CD1c-positive myeloid dendritic cell (primary cell): ENCODE measurements around the gene LYRM4.

Experiments used
- DNase-seq: peaks from one replicate; pipeline ENCODE4 v3.0.0-alpha.2; 2016; ENCODE audit errors: extremely low spot score

LYRM4 gene

GRCh38 chr6:5098501-5099270, 162.1 kb downstream of the LYRM4 start:
- DNase-seq, result no peak

- no peak for DNase-seq
These were observed 164.3 kb downstream of the LYRM4 start for GRCh38 chr6:5096482-5096881.

GRCh38 chr6:5095236-5095635, 165.5 kb downstream of the LYRM4 start:
- DNase-seq, result no peak

GRCh38 chr6:5094327-5094726, 166.4 kb downstream of the LYRM4 start:
- DNase-seq, result no peak

DNA sequence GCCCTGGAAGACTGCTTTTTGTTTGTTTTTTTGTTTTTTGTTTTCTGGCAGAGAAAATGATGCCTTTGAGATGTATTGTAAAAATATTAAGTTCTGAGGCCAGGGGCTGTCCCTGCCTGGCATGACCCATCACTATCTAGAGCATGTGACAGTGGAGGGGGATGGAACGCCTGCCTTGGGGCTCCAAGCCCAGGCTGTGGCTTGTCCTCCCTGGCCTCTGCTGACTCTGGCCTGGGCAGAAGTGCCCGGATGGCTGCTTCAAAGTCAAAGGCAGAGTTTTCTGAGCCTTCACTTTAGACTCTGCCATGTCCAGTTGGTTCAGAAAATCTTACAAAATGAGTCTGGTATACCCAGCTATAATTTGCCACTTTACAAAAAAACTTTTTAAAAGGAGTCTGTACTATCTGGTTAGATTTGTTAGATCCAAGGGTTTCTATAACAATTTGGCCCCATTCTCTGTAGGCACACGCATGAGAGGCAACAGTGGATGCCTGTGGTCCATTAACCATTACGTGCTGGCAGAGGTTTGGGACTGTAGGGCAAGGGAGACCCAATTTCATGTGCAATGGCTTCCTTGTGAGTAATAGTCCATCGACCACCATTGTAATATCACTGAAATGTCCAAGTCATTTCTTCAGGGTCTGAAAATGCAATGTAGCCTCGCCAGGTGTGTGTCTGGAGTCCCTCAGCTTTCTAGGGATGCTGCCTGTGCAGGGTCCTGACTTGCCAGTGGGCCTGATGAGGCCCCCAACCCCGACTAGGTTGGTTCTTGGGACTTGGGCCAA, 167.3 kb downstream of the LYRM4 start:
- DNase-seq, result no peak

GRCh38 chr6:5091210-5092069, 169.3 kb downstream of the LYRM4 start:
- DNase-seq, result no peak

GRCh38 chr6:5090603-5091002, 170.1 kb downstream of the LYRM4 start:
- DNase-seq, result no peak

- DNase-seq, result no peak
These were observed 171.0 kb downstream of the LYRM4 start for GRCh38 chr6:5089481-5090438.

DNA sequence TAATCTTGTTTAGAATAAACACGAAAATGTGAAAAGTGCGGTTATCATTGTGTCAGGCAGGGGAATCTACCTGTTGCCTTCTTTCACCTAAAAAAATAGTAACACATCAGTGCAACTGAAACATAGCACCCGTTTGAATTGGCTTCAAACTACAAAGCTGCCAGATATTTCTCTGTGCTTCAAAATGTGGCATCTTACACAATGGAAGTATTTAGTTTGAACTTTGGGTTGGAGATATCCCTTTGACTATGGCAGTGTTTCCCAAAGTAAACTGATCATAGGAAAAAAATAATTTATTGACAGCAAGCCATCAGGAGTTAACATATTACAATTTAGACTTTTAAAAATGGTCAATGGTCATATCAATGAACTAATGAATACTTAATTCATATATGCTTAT, 172.0 kb downstream of the LYRM4 start:
- no peak for DNase-seq

DNA sequence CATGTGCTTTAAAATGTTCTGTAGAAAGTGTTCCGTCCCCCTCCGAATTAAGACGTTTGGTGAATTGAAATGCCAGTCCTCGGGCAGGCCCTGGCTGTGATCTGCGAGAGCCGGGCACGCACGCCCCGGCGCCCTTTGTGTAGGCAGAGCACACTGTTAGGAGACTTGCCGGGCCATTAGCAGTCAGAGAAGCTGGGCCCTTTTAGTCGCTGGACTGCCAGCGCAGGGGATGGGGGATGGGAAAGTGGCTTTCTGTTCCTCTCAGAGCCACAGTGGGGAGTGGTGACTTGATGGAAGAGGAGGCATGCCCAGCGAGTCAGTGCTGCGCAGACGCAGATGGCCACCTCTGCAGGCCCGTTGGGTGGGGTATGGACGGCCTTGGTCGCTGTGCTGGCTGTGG, 173.4 kb downstream of the LYRM4 start:
- DNase-seq, result peak; percentile 84

DNA sequence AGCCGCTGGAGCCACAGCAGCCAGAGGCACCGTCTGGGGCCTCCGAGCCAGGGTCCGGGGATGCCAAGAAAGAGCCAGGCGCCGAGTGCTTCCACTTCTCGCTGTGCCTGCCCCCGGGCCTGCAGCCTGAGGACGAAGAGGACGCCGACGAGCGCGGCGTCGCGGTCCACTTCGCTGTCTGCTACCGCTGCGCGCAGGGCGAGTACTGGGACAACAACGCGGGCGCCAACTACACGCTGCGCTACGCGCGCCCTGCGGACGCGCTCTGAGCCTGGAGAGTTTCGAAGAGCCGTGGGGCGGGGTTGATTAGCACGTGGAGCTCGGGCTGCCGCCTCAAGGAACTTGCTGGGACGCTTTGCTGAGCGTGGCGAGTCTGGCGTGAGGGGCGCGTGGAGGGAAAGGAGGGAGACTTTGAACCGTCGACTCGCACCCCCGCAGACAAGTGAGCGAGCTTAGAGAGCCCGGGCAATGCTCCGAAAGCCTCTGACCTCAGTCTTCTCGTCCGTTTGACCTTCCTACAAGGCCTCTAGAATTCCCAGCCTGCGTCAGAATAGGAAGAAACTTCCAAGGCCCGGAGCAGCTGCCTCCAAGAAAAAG, 174.4 kb downstream of the LYRM4 start:
- peak; percentile 11 for DNase-seq

DNA sequence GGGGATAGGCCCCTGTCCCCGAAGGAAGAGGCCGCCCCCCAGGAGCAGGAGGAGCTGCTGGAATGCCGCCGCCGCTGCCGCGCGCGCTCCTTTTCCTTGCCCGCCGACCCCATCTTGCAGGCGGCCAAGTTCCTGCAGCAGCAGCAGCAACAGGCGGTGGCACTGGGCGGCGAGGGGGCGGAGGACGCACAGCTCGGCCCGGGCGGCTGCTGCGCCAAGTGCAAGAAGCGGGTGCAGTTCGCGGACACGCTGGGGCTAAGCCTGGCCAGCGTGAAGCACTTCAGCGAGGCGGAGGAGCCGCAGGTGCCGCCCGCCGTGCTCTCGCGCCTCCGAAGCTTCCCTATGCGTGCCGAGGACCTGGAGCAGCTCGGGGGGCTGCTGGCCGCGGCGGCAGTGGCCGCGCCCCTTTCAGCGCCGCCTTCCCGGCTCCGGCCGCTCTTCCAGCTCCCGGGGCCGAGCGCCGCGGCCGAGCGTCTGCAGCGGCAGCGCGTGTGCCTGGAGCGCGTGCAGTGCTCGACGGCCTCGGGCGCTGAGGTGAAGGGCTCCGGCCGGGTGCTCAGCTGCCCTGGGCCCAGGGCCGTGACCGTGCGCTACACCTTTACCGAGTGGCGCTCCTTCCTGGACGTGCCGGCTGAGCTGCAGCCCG, 175.0 kb downstream of the LYRM4 start:
- DNase-seq, result peak; percentile 54

- peak; percentile 53 for DNase-seq
These were observed 175.7 kb downstream of the LYRM4 start, which contains the start of gene PPP1R3G for GRCh38 chr6:5084781-5085647. Gene PPP1R3G, plus strand, starts transcription at chr6:5085341. Its CDS starts 145 bp downstream, at chr6:5085486.

DNA sequence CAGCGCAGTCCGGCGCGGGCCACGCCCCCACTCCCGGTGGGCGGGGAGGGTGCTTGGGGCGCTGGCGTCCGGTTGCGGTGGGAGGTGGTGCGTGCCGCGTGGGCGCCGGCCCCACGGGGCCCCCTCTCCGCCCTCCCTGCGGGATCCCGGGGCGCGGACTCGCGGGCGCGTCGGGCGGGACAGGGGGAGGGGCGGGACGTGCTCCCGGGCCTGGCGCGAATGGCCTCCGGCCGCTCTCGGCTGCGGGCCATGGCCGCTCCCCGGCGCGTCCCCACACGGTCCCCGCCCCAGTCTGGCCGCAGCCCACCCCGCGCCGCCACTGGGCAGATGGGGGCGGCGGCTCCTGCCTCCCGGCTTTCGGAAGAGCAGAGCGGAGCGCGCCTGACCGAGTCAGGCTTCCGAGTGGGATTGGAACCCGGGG, 176.4 kb downstream of the LYRM4 start:
- no peak for DNase-seq

DNA sequence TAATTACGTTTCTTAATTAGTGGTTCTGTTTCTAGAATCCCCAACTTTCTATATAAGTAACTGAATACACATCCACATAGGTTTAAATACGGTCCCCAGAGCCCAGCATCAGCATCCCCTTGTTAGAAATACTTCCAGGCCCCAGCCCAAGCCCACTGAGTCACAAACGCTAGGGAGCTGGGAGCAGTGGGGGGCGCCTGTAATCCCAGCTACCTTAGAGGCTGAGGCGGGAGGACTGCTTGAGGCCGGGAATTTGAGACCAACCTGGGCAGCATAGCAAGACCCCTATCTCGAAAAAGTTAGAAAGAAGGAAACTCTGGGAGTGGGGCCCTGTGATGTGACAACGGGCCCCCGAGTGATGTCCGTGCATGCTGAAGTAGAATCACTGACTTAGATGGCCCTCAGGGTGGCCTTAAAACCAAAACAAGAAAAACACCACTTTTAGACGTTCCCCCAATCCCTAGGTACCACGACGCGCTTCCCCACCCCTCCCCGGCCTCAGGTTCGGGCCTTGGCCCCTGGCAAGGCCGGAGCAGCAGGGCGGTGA, 176.9 kb downstream of the LYRM4 start:
- no peak for DNase-seq

GRCh38 chr6:5083307-5083583, 177.5 kb downstream of the LYRM4 start:
- DNase-seq, result no peak

DNA sequence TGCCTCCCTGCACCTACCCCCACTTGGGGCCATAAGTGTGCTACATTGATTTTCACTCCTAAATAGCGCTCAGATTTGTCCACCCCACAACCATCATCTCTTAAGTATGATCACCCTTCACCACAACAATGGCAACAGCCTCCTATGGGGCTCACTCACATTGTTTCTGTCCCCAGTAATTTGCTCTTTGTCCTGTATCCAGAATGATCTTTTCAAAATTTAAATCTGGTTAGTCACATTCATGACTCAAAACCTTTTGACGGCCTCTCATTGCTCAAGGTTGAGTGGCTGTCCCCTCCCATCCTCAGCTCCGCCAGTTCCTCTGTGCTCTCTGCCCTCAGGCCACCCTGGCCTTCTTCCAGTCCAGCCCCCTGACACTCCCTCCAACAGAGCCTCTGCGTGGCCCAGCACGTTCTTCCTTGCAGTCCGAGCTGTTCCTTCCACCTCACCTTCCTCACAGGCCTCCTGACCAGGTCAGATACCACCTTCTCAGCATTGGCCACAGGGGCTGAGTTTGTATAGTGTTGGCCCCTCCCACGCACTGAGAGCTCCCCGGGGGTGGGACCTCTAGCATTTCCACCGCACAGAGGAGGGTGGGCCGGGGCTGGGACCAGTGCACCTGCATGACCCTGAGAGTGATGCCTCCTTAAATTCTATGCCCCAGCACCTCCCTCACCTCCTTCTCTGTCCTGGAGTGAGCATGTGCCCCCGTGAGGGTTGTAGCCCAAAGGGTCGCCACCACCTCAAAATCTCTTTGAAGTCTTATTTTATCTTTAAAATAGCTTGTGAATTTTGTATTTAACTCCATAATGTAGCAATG, 178.1 kb downstream of the LYRM4 start:
- DNase-seq, result peak; percentile 78

- no peak for DNase-seq
These were observed 178.8 kb downstream of the LYRM4 start for GRCh38 chr6:5081955-5082354.
